Measurements from ENCODE around the gene CSMD2.

CSMD2 gene

DNA sequence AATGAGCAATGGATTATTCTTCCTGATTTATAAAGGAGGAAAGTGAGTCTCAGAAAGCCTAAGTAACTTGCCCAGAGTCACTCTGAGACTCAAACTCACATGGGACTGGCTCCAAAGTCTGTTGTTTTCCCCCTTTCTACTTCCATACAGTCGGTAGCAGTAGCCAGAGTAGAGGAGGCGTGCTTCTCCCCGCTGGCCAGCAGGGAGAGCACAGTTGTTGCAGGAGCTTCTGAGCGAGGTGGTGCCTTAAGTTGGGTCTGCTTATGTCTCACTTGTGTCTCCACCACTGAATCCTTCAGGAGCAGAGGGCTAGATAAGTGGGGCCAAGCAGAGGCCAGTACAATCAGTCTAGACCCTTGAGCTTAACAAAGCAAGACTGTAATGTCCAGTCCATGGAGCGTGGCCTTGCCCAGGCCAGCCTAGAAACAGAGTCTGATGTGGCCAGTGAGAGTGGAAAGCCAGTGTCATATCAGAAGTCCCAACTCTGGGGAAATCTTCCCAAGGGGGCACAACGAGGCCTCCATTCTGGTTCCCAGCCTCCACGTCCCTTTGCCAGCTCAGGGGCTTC, 510.7 kb downstream of the CSMD2 start:
- H2BK120ac ChIP-seq (ENCODE audit: low read depth, low read length) = no peak overlapping the region
- no peak overlapping the region for H3K56ac ChIP-seq (ENCODE audit: low read length)
- H3K27me3 ChIP-seq (ENCODE audit: insufficient read depth, low read length, poor library complexity) = no peaks in the 10 kb centered on the region
- no peak overlapping the region for H3K27ac ChIP-seq (ENCODE audit: low read depth, low read length)
- no CpG with 5 or more reads among the region's 7 CpGs for WGBS (ENCODE audit: extremely low coverage, insufficient coverage, low lambda C conversion rate)
- no peak overlapping the region for H2AK5ac ChIP-seq (ENCODE audit: low read length)
- H4K8ac ChIP-seq (ENCODE audit: low read depth, low read length) = no peak overlapping the region
- H3K4me2 ChIP-seq (ENCODE audit: low read length) = no peak overlapping the region
- H3K4me1 ChIP-seq (ENCODE audit: control insufficient read depth, low read depth, low read length) = no peaks in the 10 kb centered on the region
- H3K79me1 ChIP-seq (ENCODE audit: low read length) = no peaks in the 10 kb centered on the region
- no peak overlapping the region for H3K18ac ChIP-seq (ENCODE audit: low read length)
- no peak overlapping the region for H3K4ac ChIP-seq (ENCODE audit: low read depth, low read length)
- no peaks in the 10 kb centered on the region for H3K36me3 ChIP-seq (ENCODE audit: control insufficient read depth, insufficient read depth, low read length)
- H3K79me2 ChIP-seq (ENCODE audit: control insufficient read depth, insufficient read depth, low read length) = no peaks in the 10 kb centered on the region
- H2BK5ac ChIP-seq (ENCODE audit: low read length) = no peak overlapping the region
- DNase-seq = peak; percentile 69
- no peak overlapping the region for H4K5ac ChIP-seq (ENCODE audit: low read length)
- no peak overlapping the region for H3K9ac ChIP-seq (ENCODE audit: low read length)
- H3K4me3 ChIP-seq (ENCODE audit: low read length) = no peak overlapping the region
- H2BK15ac ChIP-seq (replicated peaks; ENCODE audit: low read depth) = no peak overlapping the region
- no peak overlapping the region for H3K23ac ChIP-seq (ENCODE audit: low read length)

DNA sequence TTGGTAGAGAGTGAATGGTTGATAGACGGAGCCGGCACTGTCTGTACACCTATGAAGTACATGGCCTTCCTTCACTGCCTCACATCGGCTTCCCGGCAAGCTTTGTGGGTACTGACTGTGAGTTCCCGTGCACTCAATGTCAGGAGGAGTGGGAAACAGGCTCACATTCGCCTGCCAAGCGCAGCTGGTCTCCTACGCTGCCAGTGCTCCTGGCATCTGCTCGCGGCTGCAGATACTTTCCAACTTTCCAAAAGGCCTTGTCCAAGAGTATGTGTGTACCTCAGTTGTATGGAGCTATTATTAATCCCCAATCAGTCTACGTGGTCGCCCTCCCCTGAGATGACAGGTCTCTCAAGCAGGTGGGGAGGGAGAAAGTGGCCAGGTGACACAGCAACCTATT, 511.8 kb downstream of the CSMD2 start:
- WGBS (ENCODE audit: extremely low coverage, insufficient coverage, low lambda C conversion rate) = no CpG with 5 or more reads among the region's 12 CpGs
- H3K79me1 ChIP-seq (ENCODE audit: low read length) = no peaks in the 10 kb centered on the region
- H2BK5ac ChIP-seq (ENCODE audit: low read length) = no peak overlapping the region
- H3K4me1 ChIP-seq (ENCODE audit: control insufficient read depth, low read depth, low read length) = no peaks in the 10 kb centered on the region
- no peak overlapping the region for H3K4me2 ChIP-seq (ENCODE audit: low read length)
- no peaks in the 10 kb centered on the region for H3K79me2 ChIP-seq (ENCODE audit: control insufficient read depth, insufficient read depth, low read length)
- no peak overlapping the region for H3K18ac ChIP-seq (ENCODE audit: low read length)
- no peak overlapping the region for H4K8ac ChIP-seq (ENCODE audit: low read depth, low read length)
- no peak overlapping the region for H2BK15ac ChIP-seq (replicated peaks; ENCODE audit: low read depth)
- H3K9ac ChIP-seq (ENCODE audit: low read length) = no peak overlapping the region
- H3K56ac ChIP-seq (ENCODE audit: low read length) = no peak overlapping the region
- no peak overlapping the region for H3K23ac ChIP-seq (ENCODE audit: low read length)
- no peak overlapping the region for H3K4ac ChIP-seq (ENCODE audit: low read depth, low read length)
- no peak overlapping the region for H3K27ac ChIP-seq (ENCODE audit: low read depth, low read length)
- H2BK120ac ChIP-seq (ENCODE audit: low read depth, low read length) = no peak overlapping the region
- no peaks in the 10 kb centered on the region for H3K27me3 ChIP-seq (ENCODE audit: insufficient read depth, low read length, poor library complexity)
- no peak overlapping the region for H4K5ac ChIP-seq (ENCODE audit: low read length)
- no peak for DNase-seq
- H3K36me3 ChIP-seq (ENCODE audit: control insufficient read depth, insufficient read depth, low read length) = no peaks in the 10 kb centered on the region
- H2AK5ac ChIP-seq (ENCODE audit: low read length) = no peak overlapping the region
- no peak overlapping the region for H3K4me3 ChIP-seq (ENCODE audit: low read length)

- H3K79me1 ChIP-seq (ENCODE audit: low read length) = no peaks in the 10 kb centered on the region
- H3K56ac ChIP-seq (ENCODE audit: low read length) = no peak overlapping the region
- no peaks in the 10 kb centered on the region for H3K4me1 ChIP-seq (ENCODE audit: control insufficient read depth, low read depth, low read length)
- no peak overlapping the region for H4K8ac ChIP-seq (ENCODE audit: low read depth, low read length)
- H4K5ac ChIP-seq (ENCODE audit: low read length) = no peak overlapping the region
- H3K4ac ChIP-seq (ENCODE audit: low read depth, low read length) = no peak overlapping the region
- no peaks in the 10 kb centered on the region for H3K36me3 ChIP-seq (ENCODE audit: control insufficient read depth, insufficient read depth, low read length)
- H3K27ac ChIP-seq (ENCODE audit: low read depth, low read length) = no peak overlapping the region
- no peak overlapping the region for H3K9ac ChIP-seq (ENCODE audit: low read length)
- no peak overlapping the region for H2BK120ac ChIP-seq (ENCODE audit: low read depth, low read length)
- H2AK5ac ChIP-seq (ENCODE audit: low read length) = no peak overlapping the region
- no peak overlapping the region for H3K23ac ChIP-seq (ENCODE audit: low read length)
- no peak overlapping the region for H2BK5ac ChIP-seq (ENCODE audit: low read length)
- H3K79me2 ChIP-seq (ENCODE audit: control insufficient read depth, insufficient read depth, low read length) = no peaks in the 10 kb centered on the region
- no peak overlapping the region for H3K18ac ChIP-seq (ENCODE audit: low read length)
- no peaks in the 10 kb centered on the region for H3K27me3 ChIP-seq (ENCODE audit: insufficient read depth, low read length, poor library complexity)
- no peak overlapping the region for H3K4me2 ChIP-seq (ENCODE audit: low read length)
- no peak overlapping the region for H3K4me3 ChIP-seq (ENCODE audit: low read length)
- DNase-seq = no peak
- no CpG with 5 or more reads among the region's 3 CpGs for WGBS (ENCODE audit: extremely low coverage, insufficient coverage, low lambda C conversion rate)
- no peak overlapping the region for H2BK15ac ChIP-seq (replicated peaks; ENCODE audit: low read depth)
These were observed 514.3 kb downstream of the CSMD2 start for GRCh38 chr1:33650708-33651107.

DNA sequence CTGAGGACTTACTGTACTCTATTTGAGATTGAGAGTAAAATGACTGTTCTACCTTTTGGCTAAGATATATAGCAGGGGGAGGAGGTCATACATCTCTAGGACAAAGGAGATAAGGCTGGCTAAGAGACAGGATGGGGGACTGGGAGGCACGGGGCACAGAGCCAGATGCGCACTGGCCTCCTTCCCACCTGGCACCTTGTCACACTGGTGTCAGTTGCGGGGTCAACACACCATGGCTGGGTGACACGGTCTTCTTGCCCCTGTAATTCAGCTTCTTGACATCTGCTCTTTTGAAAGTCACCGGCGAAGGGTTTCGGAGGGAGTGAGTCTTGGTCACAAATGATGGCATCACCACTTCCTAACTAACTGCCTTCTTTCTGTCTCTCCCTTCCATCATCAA, 515.3 kb downstream of the CSMD2 start:
- H3K9ac ChIP-seq (ENCODE audit: low read length) = no peak overlapping the region
- H2BK15ac ChIP-seq (replicated peaks; ENCODE audit: low read depth) = no peak overlapping the region
- no peaks in the 10 kb centered on the region for H3K36me3 ChIP-seq (ENCODE audit: control insufficient read depth, insufficient read depth, low read length)
- no peak overlapping the region for H4K5ac ChIP-seq (ENCODE audit: low read length)
- no peak overlapping the region for H3K27ac ChIP-seq (ENCODE audit: low read depth, low read length)
- no peak overlapping the region for H2BK5ac ChIP-seq (ENCODE audit: low read length)
- H3K79me2 ChIP-seq (ENCODE audit: control insufficient read depth, insufficient read depth, low read length) = no peaks in the 10 kb centered on the region
- H3K79me1 ChIP-seq (ENCODE audit: low read length) = no peaks in the 10 kb centered on the region
- no peaks in the 10 kb centered on the region for H3K4me1 ChIP-seq (ENCODE audit: control insufficient read depth, low read depth, low read length)
- H3K4ac ChIP-seq (ENCODE audit: low read depth, low read length) = no peak overlapping the region
- H3K23ac ChIP-seq (ENCODE audit: low read length) = no peak overlapping the region
- H2AK5ac ChIP-seq (ENCODE audit: low read length) = no peak overlapping the region
- H3K18ac ChIP-seq (ENCODE audit: low read length) = no peak overlapping the region
- no peak overlapping the region for H3K56ac ChIP-seq (ENCODE audit: low read length)
- WGBS (ENCODE audit: extremely low coverage, insufficient coverage, low lambda C conversion rate) = no CpG with 5 or more reads among the region's 7 CpGs
- no peak overlapping the region for H3K4me2 ChIP-seq (ENCODE audit: low read length)
- H4K8ac ChIP-seq (ENCODE audit: low read depth, low read length) = no peak overlapping the region
- DNase-seq = no peak
- no peak overlapping the region for H2BK120ac ChIP-seq (ENCODE audit: low read depth, low read length)
- H3K4me3 ChIP-seq (ENCODE audit: low read length) = no peak overlapping the region
- H3K27me3 ChIP-seq (ENCODE audit: insufficient read depth, low read length, poor library complexity) = no peaks in the 10 kb centered on the region

DNA sequence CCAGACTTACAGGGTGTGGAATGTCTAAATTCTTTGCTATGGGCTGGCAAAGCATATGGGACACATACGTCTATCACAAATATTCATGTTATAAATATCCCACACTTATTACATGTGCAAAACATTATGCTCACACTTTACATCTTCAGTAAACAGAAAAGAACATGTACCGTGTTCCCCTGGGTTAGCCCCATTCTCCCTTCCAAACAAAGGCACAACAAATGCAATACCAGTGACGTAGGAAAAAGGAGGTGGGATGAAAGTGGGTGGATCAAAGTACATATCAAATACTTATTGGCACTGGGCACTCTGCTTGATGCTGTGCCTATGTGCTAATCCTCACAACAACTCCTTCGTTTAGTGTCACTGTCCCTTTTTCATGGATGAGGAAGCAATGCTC, 521.8 kb downstream of the CSMD2 start:
- no peak overlapping the region for H4K8ac ChIP-seq (ENCODE audit: low read depth, low read length)
- no peaks in the 10 kb centered on the region for H3K4me1 ChIP-seq (ENCODE audit: control insufficient read depth, low read depth, low read length)
- H2AK5ac ChIP-seq (ENCODE audit: low read length) = no peak overlapping the region
- no peak overlapping the region for H2BK5ac ChIP-seq (ENCODE audit: low read length)
- H3K23ac ChIP-seq (ENCODE audit: low read length) = no peak overlapping the region
- H3K79me2 ChIP-seq (ENCODE audit: control insufficient read depth, insufficient read depth, low read length) = no peaks in the 10 kb centered on the region
- no peaks in the 10 kb centered on the region for H3K36me3 ChIP-seq (ENCODE audit: control insufficient read depth, insufficient read depth, low read length)
- no peak overlapping the region for H3K4me3 ChIP-seq (ENCODE audit: low read length)
- no peaks in the 10 kb centered on the region for H3K79me1 ChIP-seq (ENCODE audit: low read length)
- no peaks in the 10 kb centered on the region for H3K27me3 ChIP-seq (ENCODE audit: insufficient read depth, low read length, poor library complexity)
- H3K56ac ChIP-seq (ENCODE audit: low read length) = no peak overlapping the region
- H4K5ac ChIP-seq (ENCODE audit: low read length) = no peak overlapping the region
- H2BK15ac ChIP-seq (replicated peaks; ENCODE audit: low read depth) = no peak overlapping the region
- no peak overlapping the region for H2BK120ac ChIP-seq (ENCODE audit: low read depth, low read length)
- DNase-seq = no peak
- H3K4ac ChIP-seq (ENCODE audit: low read depth, low read length) = no peak overlapping the region
- no peak overlapping the region for H3K9ac ChIP-seq (ENCODE audit: low read length)
- no peak overlapping the region for H3K27ac ChIP-seq (ENCODE audit: low read depth, low read length)
- H3K18ac ChIP-seq (ENCODE audit: low read length) = no peak overlapping the region
- no peak overlapping the region for H3K4me2 ChIP-seq (ENCODE audit: low read length)
- no CpG with 5 or more reads among the region's 4 CpGs for WGBS (ENCODE audit: extremely low coverage, insufficient coverage, low lambda C conversion rate)

GRCh38 chr1:33641104-33641830, 523.8 kb downstream of the CSMD2 start:
- peak; percentile 60 for DNase-seq
- WGBS (ENCODE audit: extremely low coverage, insufficient coverage, low lambda C conversion rate) = no CpG with 5 or more reads among the region's 5 CpGs

More at GRCh38 chr1:33641104-33641830, 523.8 kb downstream of the CSMD2 start:
- Histone ChIP-seq H3K18ac (ENCODE audit: low read length) (no peak overlapping the region), H3K27ac (ENCODE audit: low read depth, low read length) (no peak overlapping the region), H4K8ac (ENCODE audit: low read depth, low read length) (no peak overlapping the region), H3K4me2 (ENCODE audit: low read length) (no peak overlapping the region), H4K5ac (ENCODE audit: low read length) (no peak overlapping the region), H3K4me1 (ENCODE audit: control insufficient read depth, low read depth, low read length) (no peaks in the 10 kb centered on the region), H3K4ac (ENCODE audit: low read depth, low read length) (no peak overlapping the region), H2BK5ac (ENCODE audit: low read length) (no peak overlapping the region), H3K56ac (ENCODE audit: low read length) (no peak overlapping the region), H3K36me3 (ENCODE audit: control insufficient read depth, insufficient read depth, low read length) (no peaks in the 10 kb centered on the region), H3K27me3 (ENCODE audit: insufficient read depth, low read length, poor library complexity) (no peaks in the 10 kb centered on the region), H2BK120ac (ENCODE audit: low read depth, low read length) (no peak overlapping the region), H3K9ac (ENCODE audit: low read length) (no peak overlapping the region), H3K4me3 (ENCODE audit: low read length) (no peak overlapping the region), H2BK15ac (replicated peaks; ENCODE audit: low read depth) (no peak overlapping the region), H2AK5ac (ENCODE audit: low read length) (no peak overlapping the region), H3K23ac (ENCODE audit: low read length) (no peak overlapping the region), H3K79me1 (ENCODE audit: low read length) (no peaks in the 10 kb centered on the region), H3K79me2 (ENCODE audit: control insufficient read depth, insufficient read depth, low read length) (no peaks in the 10 kb centered on the region)

Measured in mesendoderm (in vitro differentiated cells).